Testis (tissue), 2 donors: ENCODE measurements around the gene NUMBL.

Experiments
- CTCF ChIP-seq, 3 experiments: fragments of 450-650 bp in 2 of 3; fragments of 200-600 bp in 1 of 3; sonication (generic) in 1 of 3; IDR thresholded peaks; one replicate each; pipeline ENCODE4 v1.5.1; 2016 to 2019; ENCODE audit warnings: antibody characterized with exemption in 3 of 3, mild to moderate bottlenecking in 2 of 3, moderate library complexity in 1 of 3
- POLR2A ChIP-seq: fragments of 450-650 bp; IDR thresholded peaks from one replicate; pipeline ENCODE4 v1.6.1; 2017; ENCODE audit warnings: antibody characterized with exemption, mild to moderate bottlenecking, moderate library complexity

- TF ChIP-seq POLR2A (no peak), CTCF (IDR thresholded peaks at IDR 0.05) (no peak)
Measured at GRCh38 chr19:40681039-40681438, 9.4 kb downstream of the NUMBL start.
